Mesendoderm (in vitro differentiated cells): Measurements from ENCODE around the gene ZNF236.
A peak's percentile ranks its signal among the peaks of the same experiment; 100 is the strongest.

Source experiments
- DNase-seq: peaks from one replicate; pipeline ENCODE4 v3.0.0; 2013
- H2AK5ac ChIP-seq: 2 replicates; pipeline ENCODE4 v1.6.1; 2013; ENCODE audit warnings: low read length, inconsistent platforms
- H2BK120ac ChIP-seq: 2 replicates; pipeline ENCODE4 v1.6.1; 2013; ENCODE audit warnings: low read depth, mild to moderate bottlenecking, low read length, moderate library complexity, mixed read lengths
- H2BK15ac ChIP-seq: replicated peaks from 2 replicates; pipeline ENCODE4 v1.6.1; 2013; ENCODE audit warnings: low read depth, mild to moderate bottlenecking, moderate library complexity
- H2BK5ac ChIP-seq: 2 replicates; pipeline ENCODE4 v1.6.1; 2013; ENCODE audit warnings: low read length, inconsistent platforms
- H3K18ac ChIP-seq: 2 replicates; pipeline ENCODE4 v1.6.1; 2013; ENCODE audit warnings: mild to moderate bottlenecking, low read length, mixed read lengths
- H3K23ac ChIP-seq: one replicate; pipeline ENCODE4 v1.6.1; 2013; ENCODE audit warnings: low read length
- H3K27ac ChIP-seq: 2 replicates; pipeline ENCODE4 v1.5.1; 2013; ENCODE audit warnings: low read depth, mild to moderate bottlenecking, inconsistent platforms, low read length, moderate library complexity
- H3K27me3 ChIP-seq: 2 replicates; pipeline ENCODE4 v1.6.1; 2013; ENCODE audit warnings: low read length, control low read depth, mild to moderate bottlenecking, inconsistent platforms; ENCODE audit not compliant: insufficient read depth, poor library complexity
- H3K36me3 ChIP-seq: 2 replicates; pipeline ENCODE4 v1.6.1; 2013; ENCODE audit warnings: low read length, inconsistent platforms; ENCODE audit not compliant: control insufficient read depth, insufficient read depth
- H3K4ac ChIP-seq: one replicate; pipeline ENCODE4 v1.6.1; 2013; ENCODE audit warnings: low read depth, mild to moderate bottlenecking, low read length, moderate library complexity
- H3K4me1 ChIP-seq: 2 replicates; pipeline ENCODE4 v1.6.1; 2013; ENCODE audit warnings: low read depth, low read length, inconsistent platforms; ENCODE audit not compliant: control insufficient read depth
- H3K4me2 ChIP-seq: 2 replicates; pipeline ENCODE4 v1.6.1; 2013; ENCODE audit warnings: low read length
- H3K4me3 ChIP-seq: 2 replicates; pipeline ENCODE4 v1.5.1; 2013; ENCODE audit warnings: mild to moderate bottlenecking, low read length
- H3K56ac ChIP-seq: one replicate; pipeline ENCODE4 v1.6.1; 2013; ENCODE audit warnings: low read length
- H3K79me1 ChIP-seq: 2 replicates; pipeline ENCODE4 v1.6.1; 2013; ENCODE audit warnings: low read length, inconsistent platforms
- H3K79me2 ChIP-seq: 2 replicates; pipeline ENCODE4 v1.6.1; 2013; ENCODE audit warnings: mild to moderate bottlenecking, low read length; ENCODE audit not compliant: control insufficient read depth, insufficient read depth
- H3K9ac ChIP-seq: 2 replicates; pipeline ENCODE4 v1.6.1; 2013; ENCODE audit warnings: low read length, inconsistent platforms
- H4K5ac ChIP-seq: one replicate; pipeline ENCODE4 v1.6.1; 2013; ENCODE audit warnings: low read length
- H4K8ac ChIP-seq: one replicate; pipeline ENCODE4 v1.6.1; 2013; ENCODE audit warnings: low read depth, mild to moderate bottlenecking, control low read depth, low read length, moderate library complexity
- WGBS: extraction: QIAGEN DNeasy Blood & Tissue Kit; methylation state at CpG from one replicate; pipeline ENCODE4 v1.1.7; 2013; ENCODE audit warnings: low lambda C conversion rate, missing lambda C conversion rate; ENCODE audit not compliant: insufficient coverage; ENCODE audit errors: extremely low coverage; 5-methylcytosine and 5-hydroxymethylcytosine counted together

Gene ZNF236

GRCh38 chr18:76866666-76867065 is 44.3 kb downstream of the ZNF236 start:
- no peak overlapping the region for H3K9ac ChIP-seq
- H3K36me3 ChIP-seq, result no peaks in the 10 kb centered on the region
- H3K27ac ChIP-seq, result no peak overlapping the region
- no peak overlapping the region for H2AK5ac ChIP-seq
- H4K8ac ChIP-seq, result no peak overlapping the region
- no peaks in the 10 kb centered on the region for H3K27me3 ChIP-seq
- no peak overlapping the region for H3K56ac ChIP-seq
- no CpG with 5 or more reads among the region's 9 CpGs for WGBS
- no peak overlapping the region for H3K18ac ChIP-seq
- no peak overlapping the region for H3K4ac ChIP-seq
- no peak overlapping the region for H2BK120ac ChIP-seq
- no peak overlapping the region for H3K23ac ChIP-seq
- H3K79me1 ChIP-seq, result no peaks in the 10 kb centered on the region
- H3K4me1 ChIP-seq, result no peaks in the 10 kb centered on the region
- no peak overlapping the region for H4K5ac ChIP-seq
- no peak overlapping the region for H2BK15ac ChIP-seq
- no peaks in the 10 kb centered on the region for H3K79me2 ChIP-seq
- no peak overlapping the region for H3K4me2 ChIP-seq
- no peak overlapping the region for H3K4me3 ChIP-seq
- no peak overlapping the region for H2BK5ac ChIP-seq
- DNase-seq, result no peak

- H3K36me3 ChIP-seq, result no peaks in the 10 kb centered on the region
Observed at GRCh38 chr18:76873311-76873710, 51.0 kb downstream of the ZNF236 start.

GRCh38 chr18:76873713-76874112 is 51.4 kb downstream of the ZNF236 start:
- no peaks in the 10 kb centered on the region for H3K36me3 ChIP-seq
- no peaks in the 10 kb centered on the region for H3K27me3 ChIP-seq
- H3K4me1 ChIP-seq, result no peaks in the 10 kb centered on the region
- no peak for DNase-seq
- no peak overlapping the region for H4K5ac ChIP-seq
- H3K4me3 ChIP-seq, result no peak overlapping the region
- no peak overlapping the region for H3K56ac ChIP-seq
- no CpG with 5 or more reads among the region's 17 CpGs for WGBS
- no peak overlapping the region for H3K27ac ChIP-seq
- H3K18ac ChIP-seq, result no peak overlapping the region
- no peak overlapping the region for H3K9ac ChIP-seq
- no peak overlapping the region for H3K4ac ChIP-seq
- no peak overlapping the region for H2BK15ac ChIP-seq
- no peak overlapping the region for H4K8ac ChIP-seq
- H3K79me2 ChIP-seq, result no peaks in the 10 kb centered on the region
- H2BK120ac ChIP-seq, result no peak overlapping the region
- H2BK5ac ChIP-seq, result no peak overlapping the region
- H2AK5ac ChIP-seq, result no peak overlapping the region
- no peak overlapping the region for H3K4me2 ChIP-seq
- no peak overlapping the region for H3K23ac ChIP-seq
- H3K79me1 ChIP-seq, result no peaks in the 10 kb centered on the region

More at GRCh38 chr18:76873311-76873710, 51.0 kb downstream of the ZNF236 start:
- Histone ChIP-seq H3K27ac (no peak overlapping the region), H4K5ac (no peak overlapping the region), H3K27me3 (no peaks in the 10 kb centered on the region), H3K18ac (no peak overlapping the region), H2BK5ac (no peak overlapping the region), H3K4me1 (no peaks in the 10 kb centered on the region), H3K23ac (no peak overlapping the region), H3K4ac (no peak overlapping the region), H3K79me1 (no peaks in the 10 kb centered on the region), H4K8ac (no peak overlapping the region), H2BK15ac (no peak overlapping the region), H3K9ac (no peak overlapping the region), H3K4me3 (no peak overlapping the region), H2BK120ac (no peak overlapping the region), H3K4me2 (no peak overlapping the region), H3K79me2 (no peaks in the 10 kb centered on the region), H3K56ac (no peak overlapping the region), H2AK5ac (no peak overlapping the region)
- DNase-seq, result no peak
- no CpG with 5 or more reads among the region's 6 CpGs for WGBS

- no peaks in the 10 kb centered on the region for H3K36me3 ChIP-seq
- no peaks in the 10 kb centered on the region for H3K79me2 ChIP-seq
- H2BK15ac ChIP-seq, result no peak overlapping the region
- no peak overlapping the region for H4K5ac ChIP-seq
- no peaks in the 10 kb centered on the region for H3K4me1 ChIP-seq
- H3K4ac ChIP-seq, result no peak overlapping the region
- peak; percentile 68 for DNase-seq
- no peak overlapping the region for H2AK5ac ChIP-seq
- H3K27ac ChIP-seq, result no peak overlapping the region
- H3K27me3 ChIP-seq, result no peaks in the 10 kb centered on the region
- H2BK5ac ChIP-seq, result no peak overlapping the region
- H3K23ac ChIP-seq, result no peak overlapping the region
- H3K4me3 ChIP-seq, result no peak overlapping the region
- no peak overlapping the region for H3K9ac ChIP-seq
- no peak overlapping the region for H3K4me2 ChIP-seq
- H3K18ac ChIP-seq, result no peak overlapping the region
- H3K56ac ChIP-seq, result peak overlapping the region; percentile 34
- WGBS, result no CpG with 5 or more reads among the region's 13 CpGs
- no peak overlapping the region for H4K8ac ChIP-seq
- no peak overlapping the region for H2BK120ac ChIP-seq
- H3K79me1 ChIP-seq, result no peaks in the 10 kb centered on the region
Observed at GRCh38 chr18:76874642-76875389, 52.5 kb downstream of the ZNF236 start.

GRCh38 chr18:76875390-76876325 is 53.3 kb downstream of the ZNF236 start:
- no peak overlapping the region for H3K4me2 ChIP-seq
- no peak overlapping the region for H3K4me3 ChIP-seq
- no peak overlapping the region for H2AK5ac ChIP-seq
- no peak overlapping the region for H3K27ac ChIP-seq
- H2BK120ac ChIP-seq, result no peak overlapping the region
- no CpG with 5 or more reads among the region's 14 CpGs for WGBS
- H3K4ac ChIP-seq, result no peak overlapping the region
- H3K9ac ChIP-seq, result no peak overlapping the region
- H2BK5ac ChIP-seq, result no peak overlapping the region
- no peak overlapping the region for H3K56ac ChIP-seq
- no peaks in the 10 kb centered on the region for H3K36me3 ChIP-seq
- peak; percentile 79 for DNase-seq
- no peak overlapping the region for H3K18ac ChIP-seq
- H3K27me3 ChIP-seq, result no peaks in the 10 kb centered on the region
- H3K23ac ChIP-seq, result no peak overlapping the region
- no peak overlapping the region for H4K8ac ChIP-seq
- H2BK15ac ChIP-seq, result no peak overlapping the region
- no peaks in the 10 kb centered on the region for H3K4me1 ChIP-seq
- no peak overlapping the region for H4K5ac ChIP-seq
- no peaks in the 10 kb centered on the region for H3K79me1 ChIP-seq
- H3K79me2 ChIP-seq, result no peaks in the 10 kb centered on the region
